Subcutaneous abdominal adipose tissue (tissue), 5 donors: ENCODE data around the gene SPPL2C.

Experiments
- H3K27ac ChIP-seq: one replicate; pipeline ENCODE4 v1.7.0; 2013; ENCODE audit warnings: low read depth, mild to moderate bottlenecking, inconsistent platforms, low read length, moderate library complexity
- H3K27me3 ChIP-seq, 5 donors: one replicate each; pipeline ENCODE4 v1.7.0; 2013; ENCODE audit warnings: low read length in 5 of 5, inconsistent platforms in 1 of 5; ENCODE audit not compliant: control insufficient read depth in 5 of 5, insufficient read depth in 4 of 5
- H3K36me3 ChIP-seq, 5 donors: one replicate each; pipeline ENCODE4 v1.7.0; 2013; ENCODE audit warnings: low read length in 5 of 5; ENCODE audit not compliant: control insufficient read depth in 5 of 5, insufficient read depth in 5 of 5
- H3K4me1 ChIP-seq, 5 donors: one replicate each; pipeline ENCODE4 v1.7.0; 2013; ENCODE audit warnings: low read length in 5 of 5, mild to moderate bottlenecking in 3 of 5, moderate library complexity in 1 of 5; ENCODE audit not compliant: control insufficient read depth in 5 of 5, insufficient read depth in 5 of 5
- H3K4me3 ChIP-seq, 5 donors: one replicate each; pipeline ENCODE4 v1.7.0; 2013; ENCODE audit warnings: low read length in 5 of 5, low read depth in 1 of 5
- H3K9ac ChIP-seq, 5 donors: one replicate each; pipeline ENCODE4 v1.7.0; 2013; ENCODE audit warnings: low read length in 5 of 5, mild to moderate bottlenecking in 4 of 5, moderate library complexity in 3 of 5
- H3K9me3 ChIP-seq, 5 donors: one replicate each; pipeline ENCODE4 v1.7.0; 2013; ENCODE audit warnings: low read length in 5 of 5; ENCODE audit not compliant: control insufficient read depth in 5 of 5
- donor health status: healthy.
- donor health status: healthy.
- donor health status: healthy.
- donor health status: healthy.
- donor health status: healthy.

Gene SPPL2C

GRCh38 chr17:45893725-45894021, 49.0 kb downstream of the SPPL2C start:
- Histone ChIP-seq H3K9ac (peak overlapping the region in 4 of 5 donors; percentile 63 to 85 (median 72)), H3K27ac (no peak overlapping the region), H3K4me3 (peak overlapping the region; percentile 61 to 96 (median 80)), H3K4me1 (peaks cover 0 to 40% (median 37%) of the 10 kb centered on the region in 5 donors), H3K36me3 (no peaks in the 10 kb centered on the region), H3K27me3 (peaks cover 0 to 21% (median 14%) of the 10 kb centered on the region in 5 donors), H3K9me3 (no peaks in the 10 kb centered on the region)

- no peaks in the 10 kb centered on the region for H3K36me3 ChIP-seq
- H3K27ac ChIP-seq = no peak within 1 kb of the TSS
- H3K27me3 ChIP-seq = peaks cover 0 to 21% (median 14%) of the 10 kb centered on the region in 5 donors
- peak within 1 kb of the TSS; percentile 70 to 96 (median 86) for H3K4me3 ChIP-seq
- no peaks in the 10 kb centered on the region for H3K9me3 ChIP-seq
- H3K4me1 ChIP-seq = peaks cover 0 to 40% (median 37%) of the 10 kb centered on the region in 5 donors
- H3K9ac ChIP-seq = peak within 1 kb of the TSS in 4 of 5 donors; percentile 67 to 85 (median 78)
Measured at GRCh38 chr17:45894022-45894784, 49.5 kb downstream of the SPPL2C start, which contains the start of gene MAPT. MAPT (plus strand) TSS chr17:45894554; CDS start chr17:45962338, 67,784 bp downstream.

GRCh38 chr17:45895304-45895968, 50.8 kb downstream of the SPPL2C start:
- H3K4me1 ChIP-seq = peaks cover 0 to 40% (median 37%) of the 10 kb centered on the region in 5 donors
- peak overlapping the region; percentile 70 to 96 (median 86) for H3K4me3 ChIP-seq
- H3K27ac ChIP-seq = no peak overlapping the region
- H3K9me3 ChIP-seq = no peaks in the 10 kb centered on the region
- H3K9ac ChIP-seq = peak overlapping the region in 2 of 5 donors; percentile 64 to 84
- no peaks in the 10 kb centered on the region for H3K36me3 ChIP-seq
- peaks cover 0 to 21% (median 14%) of the 10 kb centered on the region in 5 donors for H3K27me3 ChIP-seq

- H3K9ac ChIP-seq = no peak overlapping the region
- peaks cover 0 to 42% (median 37%) of the 10 kb centered on the region in 5 donors for H3K4me1 ChIP-seq
- no peak overlapping the region for H3K27ac ChIP-seq
- no peaks in the 10 kb centered on the region for H3K36me3 ChIP-seq
- H3K27me3 ChIP-seq = peaks cover 0 to 21% (median 14%) of the 10 kb centered on the region in 5 donors
- no peaks in the 10 kb centered on the region for H3K9me3 ChIP-seq
- H3K4me3 ChIP-seq = peak overlapping the region; percentile 70 to 96 (median 80)
Measured at GRCh38 chr17:45895969-45896785, 51.5 kb downstream of the SPPL2C start.
